GOT3 (cell line): ENCODE measurements around the gene RHBDD3.

ENCODE experiments used
- DNase-seq: peaks from one replicate; lab custom pipeline; 2025; ENCODE audit warnings: mixed read lengths; lab: John Stamatoyannopoulos, UW

The RHBDD3 gene

GRCh38 chr22:29306175-29306834, 38.5 kb upstream of the RHBDD3 start, which contains the start of gene GAS2L1:
GAS2L1 (plus strand) TSS chr22:29306650; CDS start chr22:29308106, 1,456 bp downstream.
- peak; percentile 25 for DNase-seq

GRCh38 chr22:29305836-29306174, 38.0 kb upstream of the RHBDD3 start:
- no peak for DNase-seq

- no peak for DNase-seq
These were observed 35.1 kb upstream of the RHBDD3 start for GRCh38 chr22:29302681-29303465.

GRCh38 chr22:29302402-29302680, 34.6 kb upstream of the RHBDD3 start:
- DNase-seq = no peak

- DNase-seq = no peak
These were observed 34.1 kb upstream of the RHBDD3 start for GRCh38 chr22:29301716-29302401.

- no peak for DNase-seq
These were observed 33.2 kb upstream of the RHBDD3 start for GRCh38 chr22:29300807-29301601.

- DNase-seq = no peak
These were observed 32.7 kb upstream of the RHBDD3 start for GRCh38 chr22:29300467-29300806.

- DNase-seq = no peak
These were observed 31.5 kb upstream of the RHBDD3 start for GRCh38 chr22:29299136-29299900.

GRCh38 chr22:29298641-29299040, 30.9 kb upstream of the RHBDD3 start:
- DNase-seq = no peak

- DNase-seq = no peak
These were observed 24.6 kb upstream of the RHBDD3 start for GRCh38 chr22:29292379-29292778.

- no peak for DNase-seq
These were observed 23.4 kb upstream of the RHBDD3 start for GRCh38 chr22:29291215-29291614.

GRCh38 chr22:29290061-29290460, 22.3 kb upstream of the RHBDD3 start:
- DNase-seq = no peak

GRCh38 chr22:29288837-29289236, 21.1 kb upstream of the RHBDD3 start:
- DNase-seq = no peak

- DNase-seq = no peak
These were observed 16.4 kb upstream of the RHBDD3 start for GRCh38 chr22:29284196-29284595.

GRCh38 chr22:29277927-29278326, 10.1 kb upstream of the RHBDD3 start:
- DNase-seq = no peak

- no peak for DNase-seq
These were observed 8.2 kb upstream of the RHBDD3 start for GRCh38 chr22:29275819-29276565.

GRCh38 chr22:29275167-29275566, 7.4 kb upstream of the RHBDD3 start:
- DNase-seq = no peak

GRCh38 chr22:29272624-29273023, 4.8 kb upstream of the RHBDD3 start:
- no peak for DNase-seq

- no peak for DNase-seq
These were observed 2.9 kb upstream of the RHBDD3 start for GRCh38 chr22:29270475-29271271.
